BE2C (cell line): Measurements from ENCODE around the gene KCNMB3.
"Not testable (repeated sequence)": the region's sequence is repeated elsewhere in the genome, so short reads cannot be mapped to it uniquely, and the experiment has no call there.

Experiments used
- DNase-seq: peaks from one replicate; pipeline ENCODE4 v3.0.0-alpha.2; 2020
- H3K27me3 ChIP-seq: fragments of 250-450 bp; sonication (Bioruptor Pico); 2 replicates; pipeline ENCODE4 v1.5.1; 2020; ENCODE audit warnings: mild to moderate bottlenecking
- H3K36me3 ChIP-seq: fragments of 250-450 bp; sonication (Bioruptor Pico); 2 replicates; pipeline ENCODE4 v1.5.1; 2020; ENCODE audit warnings: mild to moderate bottlenecking
- H3K4me1 ChIP-seq: fragments of 250-450 bp; sonication (Bioruptor Pico); 2 replicates; pipeline ENCODE4 v1.5.1; 2020
- H3K4me3 ChIP-seq: 2 replicates; pipeline ENCODE4 v1.5.1; 2011; ENCODE audit warnings: low read depth, low read length
- H3K9me3 ChIP-seq: fragments of 250-450 bp; sonication (Bioruptor Pico); 2 replicates; pipeline ENCODE4 v1.5.1; 2020
- CTCF ChIP-seq: IDR thresholded peaks from 2 replicates; pipeline ENCODE4 v1.5.1; 2012; ENCODE audit warnings: mild to moderate bottlenecking, low read depth, low read length

The KCNMB3 gene

GRCh38 chr3:179244878-179245277 is 6.0 kb downstream of the KCNMB3 start:
- DNase-seq = no peak
- TF ChIP-seq CTCF = no peak
- no peaks in the 10 kb centered on the region for H3K27me3 ChIP-seq

GRCh38 chr3:179242859-179243258 is 8.1 kb downstream of the KCNMB3 start:
- DNase-seq, H3K4me1 ChIP-seq, H3K4me3 ChIP-seq, H3K36me3 ChIP-seq, H3K27me3 ChIP-seq, H3K9me3 ChIP-seq: not testable (repeated sequence)

More at GRCh38 chr3:179244878-179245277, 6.0 kb downstream of the KCNMB3 start:
- no peak overlapping the region for H3K4me3 ChIP-seq
- H3K9me3 ChIP-seq = no peaks in the 10 kb centered on the region
- H3K36me3 ChIP-seq = 0 out of 2 replicates have a peak, but pooled peaks cover 3% of the 10 kb centered on the region
- H3K4me1 ChIP-seq = no peaks in the 10 kb centered on the region

GRCh38 chr3:179240299-179240698 is 10.6 kb downstream of the KCNMB3 start:
- H3K9me3 ChIP-seq, H3K4me1 ChIP-seq, H3K4me3 ChIP-seq, DNase-seq, H3K27me3 ChIP-seq, H3K36me3 ChIP-seq: not testable (repeated sequence)

- TF ChIP-seq CTCF = no peak
- Histone ChIP-seq H3K9me3 (no peaks in the 10 kb centered on the region), H3K36me3 (peaks cover 4% of the 10 kb centered on the region), H3K4me3 (no peak overlapping the region), H3K27me3 (no peaks in the 10 kb centered on the region), H3K4me1 (no peaks in the 10 kb centered on the region)
- no peak for DNase-seq
These were observed 14.1 kb downstream of the KCNMB3 start for GRCh38 chr3:179236669-179237301.

GRCh38 chr3:179234199-179234598 is 16.7 kb downstream of the KCNMB3 start:
- peaks cover 4% of the 10 kb centered on the region for H3K36me3 ChIP-seq
- no peak for TF ChIP-seq CTCF
- H3K4me3 ChIP-seq = no peak overlapping the region
- H3K27me3 ChIP-seq = no peaks in the 10 kb centered on the region
- no peaks in the 10 kb centered on the region for H3K9me3 ChIP-seq
- no peaks in the 10 kb centered on the region for H3K4me1 ChIP-seq
- no peak for DNase-seq

GRCh38 chr3:179233043-179233442 is 17.9 kb downstream of the KCNMB3 start:
- no peak for TF ChIP-seq CTCF
- no peak for DNase-seq
- Histone ChIP-seq H3K27me3 (no peaks in the 10 kb centered on the region), H3K4me1 (no peaks in the 10 kb centered on the region), H3K36me3 (peaks cover 4% of the 10 kb centered on the region), H3K9me3 (no peaks in the 10 kb centered on the region), H3K4me3 (no peak overlapping the region)

GRCh38 chr3:179229177-179229576 is 21.7 kb downstream of the KCNMB3 start:
- H3K9me3 ChIP-seq = no peaks in the 10 kb centered on the region
- no peak for DNase-seq
- no peaks in the 10 kb centered on the region for H3K27me3 ChIP-seq
- H3K4me1 ChIP-seq = no peaks in the 10 kb centered on the region
- H3K36me3 ChIP-seq = peaks cover 4% of the 10 kb centered on the region
- TF ChIP-seq CTCF = no peak
- H3K4me3 ChIP-seq = no peak overlapping the region
